Parathyroid adenoma (tissue), 2 donors: ENCODE data around the gene PNKD.

Experiments used
- H2AFZ ChIP-seq: fragments of 300-600 bp; sonication (generic); one replicate; pipeline ENCODE4 v1.7.0; 2017; ENCODE audit warnings: antibody characterized with exemption, mild to moderate bottlenecking
- H3K27ac ChIP-seq: fragments of 300-600 bp; sonication (generic); one replicate; pipeline ENCODE4 v1.7.0; 2017
- H3K27me3 ChIP-seq: fragments of 300-600 bp; sonication (generic); one replicate; pipeline ENCODE4 v1.7.0; 2017; ENCODE audit warnings: low read length; ENCODE audit not compliant: control insufficient read depth, insufficient read depth
- H3K36me3 ChIP-seq: fragments of 300-600 bp; sonication (generic); one replicate; pipeline ENCODE4 v1.7.0; 2017; ENCODE audit warnings: low read length; ENCODE audit not compliant: control insufficient read depth, insufficient read depth
- H3K4me1 ChIP-seq: fragments of 300-600 bp; sonication (generic); one replicate; pipeline ENCODE4 v1.7.0; 2017; ENCODE audit warnings: control low read depth
- H3K4me2 ChIP-seq: fragments of 300-600 bp; sonication (generic); one replicate; pipeline ENCODE4 v1.7.0; 2017; ENCODE audit warnings: low read length
- H3K4me3 ChIP-seq: fragments of 300-600 bp; sonication (generic); one replicate; pipeline ENCODE4 v1.7.0; 2017; ENCODE audit warnings: low read depth, low read length
- H3K79me2 ChIP-seq: fragments of 300-600 bp; sonication (generic); one replicate; pipeline ENCODE4 v1.7.0; 2017; ENCODE audit warnings: control low read depth
- H3K9ac ChIP-seq: fragments of 300-600 bp; sonication (generic); one replicate; pipeline ENCODE4 v1.7.0; 2017; ENCODE audit warnings: mild to moderate bottlenecking
- H3K9me3 ChIP-seq: fragments of 300-600 bp; sonication (generic); one replicate; pipeline ENCODE4 v1.7.0; 2017; ENCODE audit warnings: low read length; ENCODE audit not compliant: control insufficient read depth
- TF ChIP-seq, protein P1 (sequence below): fragments of 300-600 bp; sonication (generic); IDR thresholded peaks from one replicate; pipeline ENCODE4 v1.7.0; 2017; ENCODE audit warnings: antibody characterized with exemption, mild to moderate bottlenecking
- donor health status: primary hyperparathyroidism.

The PNKD gene

DNA sequence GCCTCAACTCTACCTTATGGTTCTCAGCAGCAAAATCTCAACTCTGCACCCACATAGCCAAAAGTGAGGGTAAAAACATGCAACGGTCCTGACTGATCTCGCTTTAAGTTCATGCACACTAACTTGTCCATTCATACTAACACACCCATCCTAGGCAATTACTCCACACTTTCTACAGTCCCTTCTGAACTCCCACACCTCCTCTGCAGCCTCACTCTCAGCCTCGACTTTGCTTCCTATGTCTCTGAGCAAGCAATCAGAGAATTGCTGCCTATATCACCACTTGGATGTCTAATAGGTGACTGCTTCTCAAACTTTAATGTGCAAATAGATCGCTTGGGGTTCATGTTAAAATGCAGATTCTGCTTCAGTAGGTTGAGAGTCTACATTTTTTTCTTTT, 29.8 kb downstream of the PNKD start:
- no peaks in the 10 kb centered on the region for H3K36me3 ChIP-seq
- H3K9me3 ChIP-seq, result no peaks in the 10 kb centered on the region
- no peak overlapping the region for H3K9ac ChIP-seq
- no peak overlapping the region for H3K4me2 ChIP-seq
- TF ChIP-seq, protein P1, sequence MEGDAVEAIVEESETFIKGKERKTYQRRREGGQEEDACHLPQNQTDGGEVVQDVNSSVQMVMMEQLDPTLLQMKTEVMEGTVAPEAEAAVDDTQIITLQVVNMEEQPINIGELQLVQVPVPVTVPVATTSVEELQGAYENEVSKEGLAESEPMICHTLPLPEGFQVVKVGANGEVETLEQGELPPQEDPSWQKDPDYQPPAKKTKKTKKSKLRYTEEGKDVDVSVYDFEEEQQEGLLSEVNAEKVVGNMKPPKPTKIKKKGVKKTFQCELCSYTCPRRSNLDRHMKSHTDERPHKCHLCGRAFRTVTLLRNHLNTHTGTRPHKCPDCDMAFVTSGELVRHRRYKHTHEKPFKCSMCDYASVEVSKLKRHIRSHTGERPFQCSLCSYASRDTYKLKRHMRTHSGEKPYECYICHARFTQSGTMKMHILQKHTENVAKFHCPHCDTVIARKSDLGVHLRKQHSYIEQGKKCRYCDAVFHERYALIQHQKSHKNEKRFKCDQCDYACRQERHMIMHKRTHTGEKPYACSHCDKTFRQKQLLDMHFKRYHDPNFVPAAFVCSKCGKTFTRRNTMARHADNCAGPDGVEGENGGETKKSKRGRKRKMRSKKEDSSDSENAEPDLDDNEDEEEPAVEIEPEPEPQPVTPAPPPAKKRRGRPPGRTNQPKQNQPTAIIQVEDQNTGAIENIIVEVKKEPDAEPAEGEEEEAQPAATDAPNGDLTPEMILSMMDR, result no peak
- H3K27me3 ChIP-seq, result no peaks in the 10 kb centered on the region
- H3K4me3 ChIP-seq, result no peak overlapping the region
- no peak overlapping the region for H3K27ac ChIP-seq
- no peaks in the 10 kb centered on the region for H3K79me2 ChIP-seq
- H3K4me1 ChIP-seq, result peaks cover 5% of the 10 kb centered on the region
- H2AFZ ChIP-seq, result no peak overlapping the region

DNA sequence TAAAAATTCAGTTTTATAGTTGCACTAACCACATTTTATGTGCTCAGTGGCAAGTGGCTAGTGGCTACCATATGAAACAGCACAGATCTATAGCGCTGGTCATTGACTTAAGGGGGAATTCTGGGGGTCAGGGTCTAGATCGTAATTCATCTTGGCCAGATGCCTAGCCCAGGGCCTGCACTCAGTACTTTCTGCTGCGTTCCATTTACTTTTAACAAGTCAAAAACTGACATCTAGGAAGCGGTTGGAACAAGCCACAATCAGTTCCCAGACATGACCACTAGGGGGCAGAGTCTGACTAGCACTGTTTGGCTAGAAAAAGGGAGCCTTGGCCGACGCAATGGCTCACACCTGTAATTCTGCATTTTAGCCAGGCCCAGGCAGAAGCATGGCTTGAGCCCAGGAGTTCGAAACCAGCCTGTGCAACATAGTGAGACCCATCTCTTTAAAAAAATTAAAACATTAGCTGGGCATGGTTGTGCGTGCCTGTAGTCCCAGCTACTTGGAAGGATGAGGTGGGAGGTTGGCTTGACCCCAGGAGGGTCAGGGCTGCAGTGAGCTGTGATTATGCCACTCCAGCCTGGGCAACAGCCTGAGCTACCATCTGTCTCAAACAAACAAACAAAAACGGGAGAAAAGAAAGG, 31.0 kb downstream of the PNKD start:
- H3K9me3 ChIP-seq, result no peaks in the 10 kb centered on the region
- TF ChIP-seq, protein P1, result peak; percentile 99
- H3K4me3 ChIP-seq, result no peak overlapping the region
- peak overlapping the region; percentile 71 for H2AFZ ChIP-seq
- no peak overlapping the region for H3K9ac ChIP-seq
- no peak overlapping the region for H3K27ac ChIP-seq
- no peak overlapping the region for H3K4me2 ChIP-seq
- H3K27me3 ChIP-seq, result no peaks in the 10 kb centered on the region
- no peaks in the 10 kb centered on the region for H3K36me3 ChIP-seq
- no peaks in the 10 kb centered on the region for H3K4me1 ChIP-seq
- H3K79me2 ChIP-seq, result no peaks in the 10 kb centered on the region

DNA sequence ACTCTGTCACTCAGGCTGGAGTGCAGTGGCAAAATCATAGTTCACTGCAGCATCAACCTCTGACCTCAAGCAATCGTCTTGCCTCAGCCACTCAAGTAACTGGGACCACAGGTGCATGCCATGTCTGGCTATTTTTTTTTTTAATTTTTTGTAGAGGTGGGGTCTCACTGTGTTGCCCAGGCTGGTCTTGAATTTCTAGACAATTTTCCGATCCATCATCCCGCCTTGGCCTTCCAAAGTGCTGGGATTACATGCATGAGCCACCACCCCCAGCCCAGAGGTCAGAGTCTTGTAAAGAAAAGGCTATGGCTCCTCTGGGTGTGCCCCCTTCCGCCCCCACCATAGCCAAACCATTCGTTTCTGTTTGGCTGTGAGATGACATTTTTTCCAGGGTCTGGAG, 35.1 kb downstream of the PNKD start:
- H3K4me2 ChIP-seq, result no peak overlapping the region
- H2AFZ ChIP-seq, result no peak overlapping the region
- H3K79me2 ChIP-seq, result no peaks in the 10 kb centered on the region
- no peaks in the 10 kb centered on the region for H3K36me3 ChIP-seq
- no peak overlapping the region for H3K27ac ChIP-seq
- H3K4me3 ChIP-seq, result no peak overlapping the region
- no peaks in the 10 kb centered on the region for H3K9me3 ChIP-seq
- H3K4me1 ChIP-seq, result no peaks in the 10 kb centered on the region
- no peak overlapping the region for H3K9ac ChIP-seq
- H3K27me3 ChIP-seq, result no peaks in the 10 kb centered on the region
- TF ChIP-seq, protein P1, result no peak

DNA sequence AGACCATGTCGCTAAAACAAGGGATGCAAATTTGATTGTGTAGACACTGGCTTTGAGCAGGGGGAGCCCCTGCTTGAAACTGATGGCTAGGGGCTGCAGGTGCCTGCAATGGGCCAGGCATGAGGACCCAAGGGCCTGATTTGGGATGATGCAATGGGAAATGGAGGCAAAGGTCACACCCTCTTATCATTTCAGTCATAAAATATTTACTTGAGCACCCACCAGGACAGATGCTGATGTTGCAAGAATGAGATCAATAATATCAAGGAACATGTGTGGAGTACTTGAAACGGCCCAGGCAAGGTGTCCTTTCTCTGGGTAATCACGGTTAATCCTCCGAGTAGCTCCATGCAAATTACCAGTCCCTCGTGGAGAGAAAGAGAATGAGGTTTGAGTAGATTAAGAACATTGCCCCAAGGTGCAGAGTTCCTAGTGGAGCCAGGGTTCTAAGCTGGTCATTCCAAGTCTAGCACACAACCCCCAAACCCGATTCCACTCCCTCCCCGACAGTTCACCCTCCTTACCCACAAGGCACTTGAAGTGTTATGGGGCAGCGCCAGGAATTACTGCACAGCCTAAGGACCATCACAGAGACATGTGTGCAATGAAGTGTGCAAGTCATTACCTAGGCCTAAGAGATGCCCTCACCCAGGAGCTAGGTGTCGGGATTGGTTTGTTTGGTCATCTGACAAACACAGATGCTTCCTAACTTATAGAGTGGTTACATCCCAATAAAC, 36.0 kb downstream of the PNKD start:
- no peak overlapping the region for H2AFZ ChIP-seq
- no peak overlapping the region for H3K4me3 ChIP-seq
- H3K9ac ChIP-seq, result no peak overlapping the region
- no peaks in the 10 kb centered on the region for H3K27me3 ChIP-seq
- no peaks in the 10 kb centered on the region for H3K79me2 ChIP-seq
- H3K27ac ChIP-seq, result no peak overlapping the region
- H3K4me1 ChIP-seq, result no peaks in the 10 kb centered on the region
- TF ChIP-seq, protein P1, result no peak
- no peak overlapping the region for H3K4me2 ChIP-seq
- H3K36me3 ChIP-seq, result no peaks in the 10 kb centered on the region
- H3K9me3 ChIP-seq, result no peaks in the 10 kb centered on the region
